ENCODE measurements around the gene TRPV4. TPM values are rescaled to one million over a fixed set of nuclear protein-coding genes. Genes with fewer than 3 reads are reported as not detected.

Gene TRPV4
- total RNA-seq, 1 experiment from 2014 or later, result 2.4 TPM

- Histone ChIP-seq H2AFZ (ENCODE audit: low read length) (no peak overlapping the region), H3K79me2 (ENCODE audit: low read length) (no peaks in the 10 kb centered on the region), H3K9me2 (replicated peaks; ENCODE audit: low read length) (no peaks in the 10 kb centered on the region), H3K27me3 (ENCODE audit: low read length) (no peaks in the 10 kb centered on the region), H3K4me2 (ENCODE audit: low read length) (no peak overlapping the region), H4K20me1 (ENCODE audit: low read length) (no peaks in the 10 kb centered on the region), H3K27ac (ENCODE audit: low read length) (no peak overlapping the region), H3F3A (ENCODE audit: low read length, unreplicated experiment) (no peaks in the 10 kb centered on the region), H3K9me3 (ENCODE audit: low read length) (no peaks in the 10 kb centered on the region), H3K9ac (ENCODE audit: low read length) (no peak overlapping the region), H3K36me3 (ENCODE audit: low read depth, low read length) (no peaks in the 10 kb centered on the region), H3K4me3 (ENCODE audit: low read length) (no peak overlapping the region), H3K4me1 (ENCODE audit: insufficient read depth, low read length) (peaks cover 22% of the 10 kb centered on the region)
- ChIA-PET CTCF (interaction anchor here (0.6 to 1.9 kb wide), 2 partner anchors 38 to 486 kb away, joined by 4 to 12 read pairs; no protein-coding TSS in a partner anchor), POLR2A (ENCODE audit: unreplicated experiment) (no interaction called here)
- TF ChIP-seq EZH2phosphoT487 (IDR thresholded peaks at IDR 0.05; ENCODE audit: borderline replicate concordance, low read length), result no peak
- TF ChIP-seq CTCF (conservative IDR thresholded peaks at IDR 0.05; ENCODE audit: low read depth, low read length), result no peak
- no peak for TF ChIP-seq EZH2 (IDR thresholded peaks at IDR 0.05; ENCODE audit: low read length, unreplicated experiment)
- intact Hi-C loops (cut with micrococcal nuclease), result loop anchor here (2.0 kb wide), 1 partner anchor 21 kb away; no protein-coding TSS in a partner anchor
- ATAC-seq, result no peak
- no TSS peak for BruUV-seq (replicated peaks)
- DNase-seq, result no peak
Observed at GRCh38 chr12:109844091-109844490, 10.9 kb upstream of the TRPV4 start.

GRCh38 chr12:109842021-109842420 lies 8.8 kb upstream of the TRPV4 start:
- no peak for TF ChIP-seq CTCF (conservative IDR thresholded peaks at IDR 0.05; ENCODE audit: low read depth, low read length)
- TF ChIP-seq EZH2phosphoT487 (IDR thresholded peaks at IDR 0.05; ENCODE audit: borderline replicate concordance, low read length), result no peak
- no peak for TF ChIP-seq EZH2 (IDR thresholded peaks at IDR 0.05; ENCODE audit: low read length, unreplicated experiment)
- POLR2A ChIA-PET (ENCODE audit: unreplicated experiment), result no interaction called here
- H3K9me2 ChIP-seq (replicated peaks; ENCODE audit: low read length), result no peaks in the 10 kb centered on the region
- no peaks in the 10 kb centered on the region for H3K36me3 ChIP-seq (ENCODE audit: low read depth, low read length)
- no peak overlapping the region for H2AFZ ChIP-seq (ENCODE audit: low read length)
- H3K9me3 ChIP-seq (ENCODE audit: low read length), result no peaks in the 10 kb centered on the region
- no peaks in the 10 kb centered on the region for H3F3A ChIP-seq (ENCODE audit: low read length, unreplicated experiment)
- no peak overlapping the region for H3K27ac ChIP-seq (ENCODE audit: low read length)
- DNase-seq (no peak), ATAC-seq (no peak)
- H3K4me3 ChIP-seq (ENCODE audit: low read length), result no peak overlapping the region
- BruUV-seq (replicated peaks), result no TSS peak
- H4K20me1 ChIP-seq (ENCODE audit: low read length), result no peaks in the 10 kb centered on the region
- CTCF ChIA-PET, result no interaction called here
- no peak overlapping the region for H3K9ac ChIP-seq (ENCODE audit: low read length)
- peaks cover 38% of the 10 kb centered on the region for H3K4me1 ChIP-seq (ENCODE audit: insufficient read depth, low read length)
- H3K4me2 ChIP-seq (ENCODE audit: low read length), result no peak overlapping the region
- H3K27me3 ChIP-seq (ENCODE audit: low read length), result no peaks in the 10 kb centered on the region
- no peaks in the 10 kb centered on the region for H3K79me2 ChIP-seq (ENCODE audit: low read length)
- intact Hi-C loops (cut with micrococcal nuclease), result no loop called here

GRCh38 chr12:109841356-109841755 lies 8.2 kb upstream of the TRPV4 start:
- H3K79me2 ChIP-seq (ENCODE audit: low read length), result no peaks in the 10 kb centered on the region
- H4K20me1 ChIP-seq (ENCODE audit: low read length), result no peaks in the 10 kb centered on the region
- no peaks in the 10 kb centered on the region for H3K9me2 ChIP-seq (replicated peaks; ENCODE audit: low read length)
- H3K36me3 ChIP-seq (ENCODE audit: low read depth, low read length), result no peaks in the 10 kb centered on the region
- H3F3A ChIP-seq (ENCODE audit: low read length, unreplicated experiment), result no peaks in the 10 kb centered on the region
- TF ChIP-seq CTCF (conservative IDR thresholded peaks at IDR 0.05; ENCODE audit: low read depth, low read length) (no peak; the same call in 1 of the 2 replicates), EZH2phosphoT487 (IDR thresholded peaks at IDR 0.05; ENCODE audit: borderline replicate concordance, low read length) (no peak), EZH2 (IDR thresholded peaks at IDR 0.05; ENCODE audit: low read length, unreplicated experiment) (no peak)
- no peak overlapping the region for H3K4me2 ChIP-seq (ENCODE audit: low read length)
- H3K9me3 ChIP-seq (ENCODE audit: low read length), result no peaks in the 10 kb centered on the region
- H2AFZ ChIP-seq (ENCODE audit: low read length), result no peak overlapping the region
- peaks cover 42% of the 10 kb centered on the region for H3K4me1 ChIP-seq (ENCODE audit: insufficient read depth, low read length)
- ChIA-PET POLR2A (ENCODE audit: unreplicated experiment) (no interaction called here), CTCF (no interaction called here)
- intact Hi-C loops (cut with micrococcal nuclease), result no loop called here
- DNase-seq (no peak), ATAC-seq (no peak)
- BruUV-seq (replicated peaks), result no TSS peak
- no peak overlapping the region for H3K27ac ChIP-seq (ENCODE audit: low read length)
- no peak overlapping the region for H3K9ac ChIP-seq (ENCODE audit: low read length)
- H3K27me3 ChIP-seq (ENCODE audit: low read length), result no peaks in the 10 kb centered on the region
- H3K4me3 ChIP-seq (ENCODE audit: low read length), result no peak overlapping the region

Data from PC-3 (cell line).